ENCODE data around the gene ENO2. TPM values are rescaled to one million over a fixed set of nuclear protein-coding genes. Genes with fewer than 3 reads are reported as not detected.

ENO2 gene
- total RNA-seq, 1 experiment from 2014 or later = 30.2 TPM

DNA sequence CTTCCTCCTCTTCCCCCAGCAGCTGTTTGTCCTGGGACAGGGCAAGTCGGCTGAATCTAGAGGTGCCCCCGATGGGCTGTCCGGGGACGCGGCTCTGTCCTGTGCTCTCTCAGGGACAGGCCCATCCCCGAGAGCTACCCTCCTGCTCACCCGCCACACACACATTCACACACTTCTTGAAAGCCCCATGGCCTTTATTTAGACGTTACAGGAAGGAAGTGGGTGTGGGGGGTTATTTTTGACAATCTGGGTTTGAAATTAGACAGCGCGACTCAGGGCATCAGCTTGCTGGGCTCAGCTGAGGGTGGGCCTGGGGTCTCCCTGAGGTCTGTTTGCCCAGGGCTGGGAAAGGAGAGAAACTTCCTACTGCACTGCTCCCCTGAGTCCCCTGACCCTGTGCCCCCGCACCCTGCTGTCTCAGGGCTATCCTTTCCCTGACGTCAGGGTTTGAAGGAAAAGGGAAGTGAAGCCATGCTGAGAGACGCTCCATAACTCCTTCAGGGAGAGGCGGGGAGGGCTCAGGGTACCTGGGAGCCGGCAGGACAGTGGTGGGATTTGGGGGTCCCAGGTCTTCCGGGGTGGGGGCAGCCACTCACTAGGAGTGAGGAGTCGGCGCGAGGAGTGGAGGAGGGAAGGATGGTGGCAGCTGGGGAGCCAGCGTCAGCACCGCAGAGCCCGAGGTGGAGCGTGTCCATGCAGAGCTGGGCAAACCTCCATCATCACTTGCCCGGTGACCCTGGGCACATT, 44.9 kb downstream of the ENO2 start:
- CTCF ChIA-PET = no interaction called here
- no peak overlapping the region for H3K4me3 ChIP-seq (ENCODE audit: low read length)
- DNase-seq (no peak), ATAC-seq (no peak)
- POLR2A ChIA-PET (ENCODE audit: unreplicated experiment) = no interaction called here
- no peaks in the 10 kb centered on the region for H3K36me3 ChIP-seq (ENCODE audit: low read depth, low read length)
- no peaks in the 10 kb centered on the region for H4K20me1 ChIP-seq (ENCODE audit: low read length)
- TF ChIP-seq EZH2phosphoT487 (IDR thresholded peaks at IDR 0.05; ENCODE audit: borderline replicate concordance, low read length) (no peak), EZH2 (IDR thresholded peaks at IDR 0.05; ENCODE audit: low read length, unreplicated experiment) (no peak)
- TF ChIP-seq, protein P1, sequence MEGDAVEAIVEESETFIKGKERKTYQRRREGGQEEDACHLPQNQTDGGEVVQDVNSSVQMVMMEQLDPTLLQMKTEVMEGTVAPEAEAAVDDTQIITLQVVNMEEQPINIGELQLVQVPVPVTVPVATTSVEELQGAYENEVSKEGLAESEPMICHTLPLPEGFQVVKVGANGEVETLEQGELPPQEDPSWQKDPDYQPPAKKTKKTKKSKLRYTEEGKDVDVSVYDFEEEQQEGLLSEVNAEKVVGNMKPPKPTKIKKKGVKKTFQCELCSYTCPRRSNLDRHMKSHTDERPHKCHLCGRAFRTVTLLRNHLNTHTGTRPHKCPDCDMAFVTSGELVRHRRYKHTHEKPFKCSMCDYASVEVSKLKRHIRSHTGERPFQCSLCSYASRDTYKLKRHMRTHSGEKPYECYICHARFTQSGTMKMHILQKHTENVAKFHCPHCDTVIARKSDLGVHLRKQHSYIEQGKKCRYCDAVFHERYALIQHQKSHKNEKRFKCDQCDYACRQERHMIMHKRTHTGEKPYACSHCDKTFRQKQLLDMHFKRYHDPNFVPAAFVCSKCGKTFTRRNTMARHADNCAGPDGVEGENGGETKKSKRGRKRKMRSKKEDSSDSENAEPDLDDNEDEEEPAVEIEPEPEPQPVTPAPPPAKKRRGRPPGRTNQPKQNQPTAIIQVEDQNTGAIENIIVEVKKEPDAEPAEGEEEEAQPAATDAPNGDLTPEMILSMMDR (conservative IDR thresholded peaks at IDR 0.05; ENCODE audit: low read depth, low read length) = no peak
- no peaks in the 10 kb centered on the region for H3F3A ChIP-seq (ENCODE audit: low read length, unreplicated experiment)
- peaks cover 14% of the 10 kb centered on the region for H3K4me1 ChIP-seq (ENCODE audit: insufficient read depth, low read length)
- no peaks in the 10 kb centered on the region for H3K79me2 ChIP-seq (ENCODE audit: low read length)
- H3K27me3 ChIP-seq (ENCODE audit: low read length) = no peaks in the 10 kb centered on the region
- no peak overlapping the region for H3K4me2 ChIP-seq (ENCODE audit: low read length)
- BruUV-seq (replicated peaks) = no TSS peak
- H3K9ac ChIP-seq (ENCODE audit: low read length) = no peak overlapping the region
- no peak overlapping the region for H2AFZ ChIP-seq (ENCODE audit: low read length)
- H3K27ac ChIP-seq (ENCODE audit: low read length) = no peak overlapping the region
- intact Hi-C loops (cut with micrococcal nuclease) = no loop called here
- H3K9me3 ChIP-seq (ENCODE audit: low read length) = no peaks in the 10 kb centered on the region
- H3K9me2 ChIP-seq (replicated peaks; ENCODE audit: low read length) = no peaks in the 10 kb centered on the region

DNA sequence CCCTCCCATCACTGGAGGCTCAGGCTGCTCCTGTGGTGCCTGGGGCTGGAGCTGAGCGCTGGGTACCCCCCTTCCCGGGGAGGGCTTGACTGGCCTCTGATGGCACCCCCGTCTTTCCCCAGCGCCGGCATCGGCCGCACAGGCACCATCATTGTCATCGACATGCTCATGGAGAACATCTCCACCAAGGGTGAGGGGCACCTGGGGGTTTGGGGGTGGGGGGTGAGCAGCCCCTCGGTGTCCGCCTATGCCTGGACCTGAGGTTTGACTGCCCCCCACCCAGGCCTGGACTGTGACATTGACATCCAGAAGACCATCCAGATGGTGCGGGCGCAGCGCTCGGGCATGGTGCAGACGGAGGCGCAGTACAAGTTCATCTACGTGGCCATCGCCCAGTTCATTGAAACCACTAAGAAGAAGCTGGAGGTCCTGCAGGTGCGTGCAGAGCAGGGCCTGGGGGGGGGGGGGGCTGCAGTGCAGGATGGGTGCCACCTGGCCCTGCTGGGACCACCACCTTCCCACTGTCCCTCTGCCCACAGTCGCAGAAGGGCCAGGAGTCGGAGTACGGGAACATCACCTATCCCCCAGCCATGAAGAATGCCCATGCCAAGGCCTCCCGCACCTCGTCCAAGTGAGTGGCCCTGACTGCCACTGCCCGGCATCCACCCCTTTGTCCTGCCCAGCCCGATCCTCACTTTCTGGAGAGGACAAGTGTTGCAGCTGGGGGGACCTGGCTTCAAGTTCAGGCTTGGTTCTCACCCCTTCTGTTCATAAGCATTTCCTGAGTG, 45.6 kb downstream of the ENO2 start:
- H3K27me3 ChIP-seq (ENCODE audit: low read length) = no peaks in the 10 kb centered on the region
- no peak overlapping the region for H3K27ac ChIP-seq (ENCODE audit: low read length)
- no peak overlapping the region for H3K4me2 ChIP-seq (ENCODE audit: low read length)
- H3K9me2 ChIP-seq (replicated peaks; ENCODE audit: low read length) = no peaks in the 10 kb centered on the region
- BruUV-seq (replicated peaks) = no TSS peak
- peaks cover 3% of the 10 kb centered on the region; the same call in 1 of the 2 replicates for H3K36me3 ChIP-seq (ENCODE audit: low read depth, low read length)
- no peak overlapping the region for H3K4me3 ChIP-seq (ENCODE audit: low read length)
- no peaks in the 10 kb centered on the region for H3K9me3 ChIP-seq (ENCODE audit: low read length)
- peaks cover 14% of the 10 kb centered on the region for H3K4me1 ChIP-seq (ENCODE audit: insufficient read depth, low read length)
- H3F3A ChIP-seq (ENCODE audit: low read length, unreplicated experiment) = no peaks in the 10 kb centered on the region
- TF ChIP-seq EZH2 (IDR thresholded peaks at IDR 0.05; ENCODE audit: low read length, unreplicated experiment) (no peak), EZH2phosphoT487 (IDR thresholded peaks at IDR 0.05; ENCODE audit: borderline replicate concordance, low read length) (no peak)
- TF ChIP-seq, protein P1 (conservative IDR thresholded peaks at IDR 0.05; ENCODE audit: low read depth, low read length) = no peak
- no peak overlapping the region for H3K9ac ChIP-seq (ENCODE audit: low read length)
- ATAC-seq (no peak), DNase-seq (no peak)
- CTCF ChIA-PET = interaction anchor here (1.5 to 2.5 kb wide), 2 partner anchors 14 to 16 kb away, joined by 6 to 10 read pairs; partner anchors contain the start of genes C12orf57 and RNU7-1
- POLR2A ChIA-PET (ENCODE audit: unreplicated experiment) = no interaction called here
- H3K79me2 ChIP-seq (ENCODE audit: low read length) = no peaks in the 10 kb centered on the region
- intact Hi-C loops (cut with micrococcal nuclease) = no loop called here
- no peak overlapping the region for H2AFZ ChIP-seq (ENCODE audit: low read length)
- no peaks in the 10 kb centered on the region for H4K20me1 ChIP-seq (ENCODE audit: low read length)
